GM12878 (cell line): Measurements from ENCODE around the gene TMBIM1. TPM values are rescaled to one million over a fixed set of nuclear protein-coding genes. Genes with fewer than 3 reads are reported as not detected.

Experiments used
- CHD1 ChIP-seq: IDR thresholded peaks from 2 replicates; pipeline ENCODE4 v1.6.1; 2012; ENCODE audit warnings: low read depth, low read length, improper control_type of control experiment
- CREB1 ChIP-seq: IDR thresholded peaks from 2 replicates; pipeline ENCODE4 v1.6.1; 2012; ENCODE audit warnings: low read depth, mild to moderate bottlenecking, inconsistent platforms
- EGR1 ChIP-seq, 2 experiments: IDR thresholded peaks; 1 replicate in 1 of 2; 2 replicates in 1 of 2; pipeline ENCODE4 v1.6.1; 2011 to 2012; ENCODE audit warnings: low read depth in 2 of 2, low read length in 2 of 2, borderline replicate concordance in 1 of 2, mild to moderate bottlenecking in 1 of 2, moderate library complexity in 1 of 2
- FOS ChIP-seq: IDR thresholded peaks from 3 replicates; pipeline ENCODE4 v1.6.1; 2011; ENCODE audit warnings: borderline replicate concordance; ENCODE audit not compliant: insufficient read length; ENCODE audit errors: extremely low read depth
- MYC ChIP-seq: IDR thresholded peaks from 2 replicates; pipeline ENCODE4 v1.6.1; 2011; ENCODE audit warnings: mild to moderate bottlenecking, low read length, moderate library complexity, inconsistent platforms; ENCODE audit not compliant: insufficient read depth, insufficient replicate concordance, insufficient read length, severe bottlenecking
- NFYB ChIP-seq: IDR thresholded peaks from 2 replicates; pipeline ENCODE4 v1.6.1; 2011; ENCODE audit warnings: low read depth, mild to moderate bottlenecking, low read length, improper control_type of control experiment, moderate library complexity; ENCODE audit not compliant: insufficient read depth
- NR2C2 ChIP-seq: IDR thresholded peaks from 2 replicates; pipeline ENCODE4 v1.6.1; 2011; ENCODE audit warnings: borderline replicate concordance, low read depth; ENCODE audit not compliant: control insufficient read depth, insufficient read length
- RAD51 ChIP-seq: fragments of 450-650 bp; IDR thresholded peaks from 2 replicates; pipeline ENCODE4 v1.6.1; 2016; ENCODE audit warnings: moderate library complexity, mild to moderate bottlenecking, inconsistent platforms
- SMAD5 ChIP-seq: IDR thresholded peaks from 2 replicates; pipeline ENCODE4 v1.6.1; 2016; ENCODE audit warnings: antibody characterized with exemption, low read depth
- SMC3 ChIP-seq: IDR thresholded peaks from 2 replicates; pipeline ENCODE4 v1.6.1; 2011; ENCODE audit warnings: low read length, improper control_type of control experiment, borderline replicate concordance
- SPI1 ChIP-seq: IDR thresholded peaks from 2 replicates; pipeline ENCODE4 v1.6.1; 2011; ENCODE audit warnings: low read depth, mild to moderate bottlenecking, low read length, moderate library complexity, borderline replicate concordance; ENCODE audit not compliant: insufficient read depth
- TCF3 ChIP-seq: IDR thresholded peaks from 2 replicates; pipeline ENCODE4 v1.6.1; 2012; ENCODE audit warnings: low read depth, mild to moderate bottlenecking, low read length, borderline replicate concordance; ENCODE audit not compliant: insufficient read depth
- YY1 ChIP-seq: IDR thresholded peaks from 2 replicates; pipeline ENCODE4 v1.6.1; 2011; ENCODE audit warnings: low read depth, mild to moderate bottlenecking, low read length
- polyA plus RNA-seq, 11 experiments: library from polyadenylated mRNA; depleted of rRNA in 4 of 11; unstranded in 6 of 11; stranded (reverse) in 5 of 11; fragments of >200 nt; fragmentation: Nextera tagmentation in 4 of 11; fragmentation: Illumina TruSeq in 1 of 11; extraction: Ambion mirVana in 4 of 11; extraction: Trizol in 1 of 11; gene quantifications; 1 replicate in 1 of 11; 2 replicates in 10 of 11; pipeline versions ENCODE4 v1.2.1 to v1.2.3, GENCODE V29; 2011 to 2016; ENCODE audit warnings: inconsistent platforms in 2 of 11, missing spikeins in 2 of 11, low read depth in 1 of 11
- total RNA-seq, 4 experiments: library from RNA; depleted of rRNA in 3 of 4; stranded (reverse); fragments of >200 nt in 3 of 4; fragmentation: Illumina TruSeq in 1 of 4; extraction: Trizol in 1 of 4; gene quantifications; 2 replicates each; pipeline versions ENCODE4 v1.2.1 to v1.2.3, GENCODE V29; 2013 to 2021
- TF ChIP-seq, protein P1 (sequence below): fragments of 450-650 bp; IDR thresholded peaks from 2 replicates; pipeline ENCODE4 v1.6.1; 2017; ENCODE audit warnings: borderline replicate concordance
- TF ChIP-seq, protein P2 (sequence below): fragments of 450-650 bp; formaldehyde crosslinking; IDR thresholded peaks from 2 replicates; pipeline ENCODE4 v1.4.0; 2022; ENCODE audit warnings: mild to moderate bottlenecking, moderate library complexity
- TF ChIP-seq, protein P3 (sequence below): fragments of 450-650 bp; IDR thresholded peaks from 2 replicates; pipeline ENCODE4 v1.6.1; 2016; ENCODE audit warnings: mild to moderate bottlenecking, moderate library complexity, borderline replicate concordance
- TF ChIP-seq, protein P4 (sequence below): fragments of 450-650 bp; IDR thresholded peaks from 2 replicates; pipeline ENCODE4 v1.6.1; 2014; ENCODE audit warnings: mild to moderate bottlenecking

TMBIM1 gene
- total and polyA plus RNA-seq, 10 of the 15 experiments (the other 5 are each of a cell fraction or from before 2014, with no cell fraction given) = 6.1 to 38.3 (median 26.2) TPM

DNA sequence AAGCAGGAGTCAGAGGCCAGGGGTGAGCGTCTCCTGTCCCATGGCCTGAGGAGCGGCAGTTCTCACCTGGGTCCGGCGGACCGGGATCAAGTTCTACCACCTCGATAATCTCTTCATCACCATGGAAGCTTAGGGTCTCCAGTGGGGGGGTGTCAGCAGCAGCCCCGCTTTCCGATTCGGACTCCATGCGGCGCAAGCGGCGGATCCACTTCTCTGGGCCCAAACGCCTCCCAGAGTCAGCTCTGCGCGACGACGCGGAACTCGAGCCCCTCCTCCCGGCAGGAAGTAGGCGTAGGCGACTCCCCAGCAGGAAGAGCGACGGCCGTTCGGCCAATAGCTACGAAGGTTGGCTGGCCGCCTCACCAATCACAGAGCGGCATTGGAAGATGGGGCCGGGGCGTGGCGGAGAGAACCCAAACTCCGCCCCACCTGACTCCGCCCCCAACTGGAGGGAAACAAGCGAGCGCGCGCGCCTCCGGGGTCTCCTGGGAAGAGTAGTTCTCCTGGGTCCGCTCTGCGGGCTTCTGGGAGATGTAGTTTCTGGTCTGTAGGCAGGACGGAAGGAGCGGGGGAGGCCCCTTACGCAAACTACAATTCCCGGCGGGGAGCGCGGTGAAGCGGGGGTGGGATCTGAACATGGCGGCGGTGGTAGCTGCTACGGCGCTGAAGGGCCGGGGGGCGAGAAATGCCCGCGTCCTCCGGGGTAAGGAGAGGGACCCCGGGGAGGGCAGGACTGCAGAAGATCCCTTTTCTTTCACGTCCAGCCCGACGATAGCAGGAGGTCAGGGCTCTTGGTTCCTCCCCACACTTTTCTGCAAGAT lies 22.2 kb downstream of the TMBIM1 start, which contains the start of the genes AAMP and PNKD (continued):
- TF ChIP-seq SMAD5 (0 out of 2 replicates have a peak, but pooled peaks have one; percentile 33), SPI1 (peak; percentile 15; the same call in 1 of the 2 replicates), YY1 (peak; percentile 98), EGR1 (IDR thresholded peaks at IDR 0.05; ENCODE audit: borderline replicate concordance in 1 of 2, low read depth in 2 of 2, low read length in 2 of 2) (peak in 1 of 2 experiments; percentile 99; a peak in 2 of 3 replicates), CREB1 (peak; percentile 86), NR2C2 (no peak), CHD1 (no peak), RAD51 (peak; percentile 77), MYC (no peak), SMC3 (peak; percentile 18; the same call in 1 of the 2 replicates), TCF3 (no peak), FOS (peak; percentile 87), NFYB (peak; percentile 88)
- TF ChIP-seq, protein P1, sequence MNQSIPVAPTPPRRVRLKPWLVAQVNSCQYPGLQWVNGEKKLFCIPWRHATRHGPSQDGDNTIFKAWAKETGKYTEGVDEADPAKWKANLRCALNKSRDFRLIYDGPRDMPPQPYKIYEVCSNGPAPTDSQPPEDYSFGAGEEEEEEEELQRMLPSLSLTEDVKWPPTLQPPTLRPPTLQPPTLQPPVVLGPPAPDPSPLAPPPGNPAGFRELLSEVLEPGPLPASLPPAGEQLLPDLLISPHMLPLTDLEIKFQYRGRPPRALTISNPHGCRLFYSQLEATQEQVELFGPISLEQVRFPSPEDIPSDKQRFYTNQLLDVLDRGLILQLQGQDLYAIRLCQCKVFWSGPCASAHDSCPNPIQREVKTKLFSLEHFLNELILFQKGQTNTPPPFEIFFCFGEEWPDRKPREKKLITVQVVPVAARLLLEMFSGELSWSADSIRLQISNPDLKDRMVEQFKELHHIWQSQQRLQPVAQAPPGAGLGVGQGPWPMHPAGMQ = no peak
- TF ChIP-seq, protein P2, sequence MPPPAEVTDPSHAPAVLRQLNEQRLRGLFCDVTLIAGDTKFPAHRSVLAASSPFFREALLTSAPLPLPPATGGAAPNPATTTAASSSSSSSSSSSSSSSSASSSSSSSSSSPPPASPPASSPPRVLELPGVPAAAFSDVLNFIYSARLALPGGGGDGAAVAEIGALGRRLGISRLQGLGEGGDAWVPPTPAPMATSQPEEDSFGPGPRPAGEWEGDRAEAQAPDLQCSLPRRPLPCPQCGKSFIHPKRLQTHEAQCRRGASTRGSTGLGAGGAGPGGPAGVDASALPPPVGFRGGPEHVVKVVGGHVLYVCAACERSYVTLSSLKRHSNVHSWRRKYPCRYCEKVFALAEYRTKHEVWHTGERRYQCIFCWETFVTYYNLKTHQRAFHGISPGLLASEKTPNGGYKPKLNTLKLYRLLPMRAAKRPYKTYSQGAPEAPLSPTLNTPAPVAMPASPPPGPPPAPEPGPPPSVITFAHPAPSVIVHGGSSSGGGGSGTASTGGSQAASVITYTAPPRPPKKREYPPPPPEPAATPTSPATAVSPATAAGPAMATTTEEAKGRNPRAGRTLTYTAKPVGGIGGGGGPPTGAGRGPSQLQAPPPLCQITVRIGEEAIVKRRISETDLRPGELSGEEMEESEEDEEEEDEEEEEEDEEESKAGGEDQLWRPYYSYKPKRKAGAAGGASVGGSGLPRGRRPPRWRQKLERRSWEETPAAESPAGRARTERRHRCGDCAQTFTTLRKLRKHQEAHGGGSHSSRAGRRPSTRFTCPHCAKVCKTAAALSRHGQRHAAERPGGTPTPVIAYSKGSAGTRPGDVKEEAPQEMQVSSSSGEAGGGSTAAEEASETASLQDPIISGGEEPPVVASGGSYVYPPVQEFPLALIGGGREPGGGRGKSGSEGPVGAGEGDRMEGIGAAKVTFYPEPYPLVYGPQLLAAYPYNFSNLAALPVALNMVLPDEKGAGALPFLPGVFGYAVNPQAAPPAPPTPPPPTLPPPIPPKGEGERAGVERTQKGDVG (CRISPR knock-in tag) = no peak
- TF ChIP-seq, protein P3, sequence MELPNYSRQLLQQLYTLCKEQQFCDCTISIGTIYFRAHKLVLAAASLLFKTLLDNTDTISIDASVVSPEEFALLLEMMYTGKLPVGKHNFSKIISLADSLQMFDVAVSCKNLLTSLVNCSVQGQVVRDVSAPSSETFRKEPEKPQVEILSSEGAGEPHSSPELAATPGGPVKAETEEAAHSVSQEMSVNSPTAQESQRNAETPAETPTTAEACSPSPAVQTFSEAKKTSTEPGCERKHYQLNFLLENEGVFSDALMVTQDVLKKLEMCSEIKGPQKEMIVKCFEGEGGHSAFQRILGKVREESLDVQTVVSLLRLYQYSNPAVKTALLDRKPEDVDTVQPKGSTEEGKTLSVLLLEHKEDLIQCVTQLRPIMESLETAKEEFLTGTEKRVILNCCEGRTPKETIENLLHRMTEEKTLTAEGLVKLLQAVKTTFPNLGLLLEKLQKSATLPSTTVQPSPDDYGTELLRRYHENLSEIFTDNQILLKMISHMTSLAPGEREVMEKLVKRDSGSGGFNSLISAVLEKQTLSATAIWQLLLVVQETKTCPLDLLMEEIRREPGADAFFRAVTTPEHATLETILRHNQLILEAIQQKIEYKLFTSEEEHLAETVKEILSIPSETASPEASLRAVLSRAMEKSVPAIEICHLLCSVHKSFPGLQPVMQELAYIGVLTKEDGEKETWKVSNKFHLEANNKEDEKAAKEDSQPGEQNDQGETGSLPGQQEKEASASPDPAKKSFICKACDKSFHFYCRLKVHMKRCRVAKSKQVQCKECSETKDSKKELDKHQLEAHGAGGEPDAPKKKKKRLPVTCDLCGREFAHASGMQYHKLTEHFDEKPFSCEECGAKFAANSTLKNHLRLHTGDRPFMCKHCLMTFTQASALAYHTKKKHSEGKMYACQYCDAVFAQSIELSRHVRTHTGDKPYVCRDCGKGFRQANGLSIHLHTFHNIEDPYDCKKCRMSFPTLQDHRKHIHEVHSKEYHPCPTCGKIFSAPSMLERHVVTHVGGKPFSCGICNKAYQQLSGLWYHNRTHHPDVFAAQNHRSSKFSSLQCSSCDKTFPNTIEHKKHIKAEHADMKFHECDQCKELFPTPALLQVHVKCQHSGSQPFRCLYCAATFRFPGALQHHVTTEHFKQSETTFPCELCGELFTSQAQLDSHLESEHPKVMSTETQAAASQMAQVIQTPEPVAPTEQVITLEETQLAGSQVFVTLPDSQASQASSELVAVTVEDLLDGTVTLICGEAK = peak; percentile 91
- TF ChIP-seq, protein P4, sequence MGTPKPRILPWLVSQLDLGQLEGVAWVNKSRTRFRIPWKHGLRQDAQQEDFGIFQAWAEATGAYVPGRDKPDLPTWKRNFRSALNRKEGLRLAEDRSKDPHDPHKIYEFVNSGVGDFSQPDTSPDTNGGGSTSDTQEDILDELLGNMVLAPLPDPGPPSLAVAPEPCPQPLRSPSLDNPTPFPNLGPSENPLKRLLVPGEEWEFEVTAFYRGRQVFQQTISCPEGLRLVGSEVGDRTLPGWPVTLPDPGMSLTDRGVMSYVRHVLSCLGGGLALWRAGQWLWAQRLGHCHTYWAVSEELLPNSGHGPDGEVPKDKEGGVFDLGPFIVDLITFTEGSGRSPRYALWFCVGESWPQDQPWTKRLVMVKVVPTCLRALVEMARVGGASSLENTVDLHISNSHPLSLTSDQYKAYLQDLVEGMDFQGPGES = peak; percentile 94
